Thoracic aorta (tissue), 2 donors: ENCODE data around the gene UHRF1. TPM values are rescaled to one million over a fixed set of nuclear protein-coding genes. Genes with fewer than 3 reads are reported as not detected.
"Not testable (repeated sequence)": the region's sequence is repeated elsewhere in the genome, so short reads cannot be mapped to it uniquely, and the experiment has no call there.

Experiments used
- ATAC-seq: fragments of 150-250 bp; one replicate; pipeline ENCODE4 v1.8.0; 2017; ENCODE audit warnings: low read depth; ENCODE audit not compliant: insufficient number of reproducible peaks, low FRiP score
- DNase-seq: peaks from one replicate; pipeline ENCODE4 v3.0.0-alpha.2; 2020; ENCODE audit warnings: low spot score
- H3K27ac ChIP-seq, 2 donors: fragments of 200-600 bp; sonication (generic); 1 replicate in 1 of 2; 2 replicates in 1 of 2; pipeline ENCODE4 v1.5.1; 2016; ENCODE audit warnings: mild to moderate bottlenecking in 2 of 2, moderate library complexity in 2 of 2
- H3K27me3 ChIP-seq: fragments of 200-600 bp; sonication (generic); replicated peaks from 2 replicates; pipeline ENCODE4 v1.6.0; 2016; ENCODE audit warnings: mild to moderate bottlenecking; ENCODE audit not compliant: insufficient read depth
- H3K36me3 ChIP-seq: fragments of 200-600 bp; sonication (generic); one replicate; pipeline ENCODE4 v1.5.1; 2016
- H3K4me1 ChIP-seq, 2 donors: fragments of 200-600 bp; sonication (generic); 1 replicate in 1 of 2; 2 replicates in 1 of 2; pipeline versions ENCODE4 v1.5.1 to v1.6.0; 2016; ENCODE audit warnings: low read depth in 2 of 2, mild to moderate bottlenecking in 1 of 2; ENCODE audit not compliant: control insufficient read depth in 1 of 2
- H3K4me3 ChIP-seq: fragments of 200-600 bp; sonication (generic); 2 replicates; pipeline ENCODE4 v1.5.1; 2016; ENCODE audit warnings: mild to moderate bottlenecking
- H3K9me3 ChIP-seq: fragments of 200-600 bp; sonication (generic); 2 replicates; pipeline ENCODE4 v1.5.1; 2016
- CTCF ChIP-seq: fragments of 200-600 bp; sonication (generic); IDR thresholded peaks from one replicate; pipeline ENCODE4 v1.5.1; 2019; ENCODE audit warnings: antibody characterized with exemption
- total RNA-seq, 2 donors: library from RNA; depleted of rRNA; stranded (reverse); fragments of >200 nt; gene quantifications; one replicate each; pipeline versions ENCODE4 v1.1.0 to v1.2.3, GENCODE V29; 2016

UHRF1 gene
- total RNA-seq, 2 donors from 2014 or later, result 1.6 to 2.2 TPM

GRCh38 chr19:4889034-4889815, 20.1 kb upstream of the UHRF1 start:
- Histone ChIP-seq H3K4me1 (no peaks in the 10 kb centered on the region), H3K27ac (no peak overlapping the region), H3K4me3 (no peak overlapping the region), H3K36me3 (no peaks in the 10 kb centered on the region), H3K9me3 (no peaks in the 10 kb centered on the region), H3K27me3 (no peaks in the 10 kb centered on the region)
- TF ChIP-seq CTCF, result no peak
- DNase-seq, result no peak
- no peak for ATAC-seq

GRCh38 chr19:4891066-4891465, 18.2 kb upstream of the UHRF1 start:
- no peaks in the 10 kb centered on the region for H3K27me3 ChIP-seq
- no peaks in the 10 kb centered on the region for H3K36me3 ChIP-seq
- H3K27ac ChIP-seq, result no peak overlapping the region
- H3K9me3 ChIP-seq, result no peaks in the 10 kb centered on the region
- H3K4me3 ChIP-seq, result no peak overlapping the region
- DNase-seq, result no peak
- no peak for TF ChIP-seq CTCF
- no peaks in the 10 kb centered on the region for H3K4me1 ChIP-seq
- no peak for ATAC-seq

GRCh38 chr19:4892962-4893361, 16.3 kb upstream of the UHRF1 start:
- H3K4me3 ChIP-seq, H3K36me3 ChIP-seq, DNase-seq, ATAC-seq, H3K9me3 ChIP-seq, H3K27ac ChIP-seq, H3K4me1 ChIP-seq, H3K27me3 ChIP-seq: not testable (repeated sequence)

- TF ChIP-seq CTCF, result no peak
- H3K4me1 ChIP-seq, result no peaks in the 10 kb centered on the region
- H3K4me3 ChIP-seq, result no peak overlapping the region
- no peaks in the 10 kb centered on the region for H3K36me3 ChIP-seq
- H3K27me3 ChIP-seq, result no peaks in the 10 kb centered on the region
- H3K9me3 ChIP-seq, result no peaks in the 10 kb centered on the region
- no peak for ATAC-seq
- H3K27ac ChIP-seq, result no peak overlapping the region
- DNase-seq, result no peak
Measured at GRCh38 chr19:4896372-4896771, 12.9 kb upstream of the UHRF1 start.

GRCh38 chr19:4897146-4897545, 12.2 kb upstream of the UHRF1 start:
- no peak for ATAC-seq
- TF ChIP-seq CTCF, result no peak
- no peak overlapping the region for H3K27ac ChIP-seq

GRCh38 chr19:4900879-4901278, 8.4 kb upstream of the UHRF1 start:
- not testable (repeated sequence) for DNase-seq, H3K9me3 ChIP-seq

More at GRCh38 chr19:4897146-4897545, 12.2 kb upstream of the UHRF1 start:
- no peak overlapping the region for H3K4me3 ChIP-seq
- no peak for DNase-seq
- H3K4me1 ChIP-seq, result no peaks in the 10 kb centered on the region
- H3K27me3 ChIP-seq, result no peaks in the 10 kb centered on the region
- H3K9me3 ChIP-seq, result no peaks in the 10 kb centered on the region
- no peaks in the 10 kb centered on the region for H3K36me3 ChIP-seq

More at GRCh38 chr19:4900879-4901278, 8.4 kb upstream of the UHRF1 start:
- not testable (repeated sequence) for H3K4me3 ChIP-seq, ATAC-seq, H3K27ac ChIP-seq, H3K27me3 ChIP-seq, H3K4me1 ChIP-seq, H3K36me3 ChIP-seq
